ENCODE measurements around the gene FOXP3. TPM values are rescaled to one million over a fixed set of nuclear protein-coding genes. Genes with fewer than 3 reads are reported as not detected.

Gene FOXP3
- total and polyA plus RNA-seq, 2 of the 4 experiments (the other 2 are of a cell fraction) = 0.05 TPM; not detected in 1

DNA sequence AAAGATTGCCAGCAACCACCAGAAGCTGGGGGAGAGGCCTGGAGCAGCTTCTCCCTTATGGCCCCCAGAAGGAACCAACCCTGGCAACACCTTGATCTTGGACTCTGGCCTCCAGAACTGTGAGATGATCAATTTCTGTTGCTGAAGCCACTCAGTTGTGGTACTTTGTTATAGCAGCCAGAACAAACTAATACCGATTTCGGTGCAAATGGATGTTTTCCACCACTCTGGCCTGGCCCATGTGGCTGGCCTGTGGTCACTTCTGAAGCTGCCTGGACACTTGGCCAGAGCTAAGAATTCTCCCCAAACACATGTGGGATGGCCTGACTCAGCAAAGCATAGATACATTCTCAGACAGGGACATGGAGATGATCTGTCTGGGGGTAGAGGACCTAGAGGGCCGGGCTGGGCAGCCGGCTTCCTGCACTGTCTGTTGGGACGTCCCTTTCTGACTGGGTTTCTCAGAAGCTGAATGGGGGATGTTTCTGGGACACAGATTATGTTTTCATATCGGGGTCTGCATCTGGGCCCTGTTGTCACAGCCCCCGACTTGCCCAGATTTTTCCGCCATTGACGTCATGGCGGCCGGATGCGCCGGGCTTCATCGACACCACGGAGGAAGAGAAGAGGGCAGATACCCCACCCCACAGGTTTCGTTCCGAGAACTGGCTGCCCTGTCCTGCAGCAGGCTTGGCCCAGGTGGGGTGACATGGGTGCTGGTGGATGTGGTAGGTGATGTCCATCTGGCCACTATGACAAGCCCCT is 4.1 kb downstream of the FOXP3 start:
- no peak overlapping the region for H3K18ac ChIP-seq (ENCODE audit: low read depth, low read length)
- H3K23ac ChIP-seq (ENCODE audit: low read depth, low read length) = no peak overlapping the region
- H3K4me1 ChIP-seq (ENCODE audit: control insufficient read depth, insufficient read depth, low read length) = no peaks in the 10 kb centered on the region
- intact Hi-C loops (cut with micrococcal nuclease) (no loop called here), in situ Hi-C loops (cut with MboI; ENCODE audit: low sequenced_read_pairs) (no loop called here), dilution Hi-C loops (cut with HindIII; ENCODE audit: low sequenced_read_pairs, unreplicated experiment) (no loop called here)
- H3K27ac ChIP-seq (ENCODE audit: insufficient read depth, low read length) = no peak overlapping the region
- no peak overlapping the region for H3K9ac ChIP-seq (ENCODE audit: low read depth, low read length)
- H2BK5ac ChIP-seq (ENCODE audit: low read depth, low read length, poor library complexity, severe bottlenecking) = no peak overlapping the region
- WGBS, 2 experiments (ENCODE audit: extremely low coverage in 2 of 2, insufficient read length in 1 of 2) = 67% methylated on average over 5 of the region's 17 CpGs; no CpG with 5 or more reads in 1 of the 2 experiments
- peaks cover 6% of the 10 kb centered on the region; the same call in 1 of the 2 replicates for H3K27me3 ChIP-seq (ENCODE audit: control insufficient read depth, insufficient read depth, low read length)
- H4K5ac ChIP-seq (ENCODE audit: low read depth, low read length) = no peak overlapping the region
- H2BK15ac ChIP-seq (ENCODE audit: low read depth, low read length) = no peak overlapping the region
- H4K91ac ChIP-seq (ENCODE audit: insufficient read depth, low read depth, low read length) = no peak overlapping the region
- H2AK9ac ChIP-seq (replicated peaks; ENCODE audit: low read depth, low read length, poor library complexity) = no peak overlapping the region
- H3K79me1 ChIP-seq (ENCODE audit: low read depth in 1 of 2, low read length in 2 of 2) = no peaks in the 10 kb centered on the region
- CTCF ChIA-PET = no interaction called here
- H3K9me1 ChIP-seq (ENCODE audit: insufficient read depth, low read length) = no peaks in the 10 kb centered on the region
- no peak overlapping the region for H2AFZ ChIP-seq (replicated peaks; ENCODE audit: low read length, poor library complexity)
- no peak overlapping the region for H3K4ac ChIP-seq (ENCODE audit: low read depth, low read length)
- H3K56ac ChIP-seq (ENCODE audit: extremely low read depth, insufficient read depth, low read length) = no peak overlapping the region
- H2BK120ac ChIP-seq (ENCODE audit: low read depth, low read length) = no peak overlapping the region
- H2BK20ac ChIP-seq (ENCODE audit: low read depth, low read length) = no peak overlapping the region
- H3K36me3 ChIP-seq (ENCODE audit: control insufficient read depth, insufficient read depth, low read length) = no peaks in the 10 kb centered on the region
- H3K9me3 ChIP-seq (ENCODE audit: control insufficient read depth, insufficient read depth, low read length) = peaks cover 1% of the 10 kb centered on the region; the same call in 1 of the 2 replicates
- H3K4me2 ChIP-seq (ENCODE audit: low read depth, low read length) = no peak overlapping the region
- TF ChIP-seq, protein P1, sequence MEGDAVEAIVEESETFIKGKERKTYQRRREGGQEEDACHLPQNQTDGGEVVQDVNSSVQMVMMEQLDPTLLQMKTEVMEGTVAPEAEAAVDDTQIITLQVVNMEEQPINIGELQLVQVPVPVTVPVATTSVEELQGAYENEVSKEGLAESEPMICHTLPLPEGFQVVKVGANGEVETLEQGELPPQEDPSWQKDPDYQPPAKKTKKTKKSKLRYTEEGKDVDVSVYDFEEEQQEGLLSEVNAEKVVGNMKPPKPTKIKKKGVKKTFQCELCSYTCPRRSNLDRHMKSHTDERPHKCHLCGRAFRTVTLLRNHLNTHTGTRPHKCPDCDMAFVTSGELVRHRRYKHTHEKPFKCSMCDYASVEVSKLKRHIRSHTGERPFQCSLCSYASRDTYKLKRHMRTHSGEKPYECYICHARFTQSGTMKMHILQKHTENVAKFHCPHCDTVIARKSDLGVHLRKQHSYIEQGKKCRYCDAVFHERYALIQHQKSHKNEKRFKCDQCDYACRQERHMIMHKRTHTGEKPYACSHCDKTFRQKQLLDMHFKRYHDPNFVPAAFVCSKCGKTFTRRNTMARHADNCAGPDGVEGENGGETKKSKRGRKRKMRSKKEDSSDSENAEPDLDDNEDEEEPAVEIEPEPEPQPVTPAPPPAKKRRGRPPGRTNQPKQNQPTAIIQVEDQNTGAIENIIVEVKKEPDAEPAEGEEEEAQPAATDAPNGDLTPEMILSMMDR (conservative IDR thresholded peaks at IDR 0.05; ENCODE audit: low read depth, low read length) = no peak
- TF ChIP-seq SMC3 (IDR thresholded peaks at IDR 0.05; ENCODE audit: low read depth, low read length) (no peak), MAZ (IDR thresholded peaks at IDR 0.05; ENCODE audit: borderline replicate concordance, low read depth, low read length) (no peak), RFX5 (IDR thresholded peaks at IDR 0.05; ENCODE audit: low read depth, low read length) (no peak), CHD1 (IDR thresholded peaks at IDR 0.05; ENCODE audit: low read depth, low read length) (no peak), RAD21 (IDR thresholded peaks at IDR 0.05; ENCODE audit: low read length) (no peak), MXI1 (IDR thresholded peaks at IDR 0.05; ENCODE audit: borderline replicate concordance, low read depth, low read length) (no peak)
- TF ChIP-seq, protein P2, sequence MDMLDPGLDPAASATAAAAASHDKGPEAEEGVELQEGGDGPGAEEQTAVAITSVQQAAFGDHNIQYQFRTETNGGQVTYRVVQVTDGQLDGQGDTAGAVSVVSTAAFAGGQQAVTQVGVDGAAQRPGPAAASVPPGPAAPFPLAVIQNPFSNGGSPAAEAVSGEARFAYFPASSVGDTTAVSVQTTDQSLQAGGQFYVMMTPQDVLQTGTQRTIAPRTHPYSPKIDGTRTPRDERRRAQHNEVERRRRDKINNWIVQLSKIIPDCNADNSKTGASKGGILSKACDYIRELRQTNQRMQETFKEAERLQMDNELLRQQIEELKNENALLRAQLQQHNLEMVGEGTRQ (IDR thresholded peaks at IDR 0.05; ENCODE audit: low read depth, low read length) = no peak
- TF ChIP-seq, protein P3, sequence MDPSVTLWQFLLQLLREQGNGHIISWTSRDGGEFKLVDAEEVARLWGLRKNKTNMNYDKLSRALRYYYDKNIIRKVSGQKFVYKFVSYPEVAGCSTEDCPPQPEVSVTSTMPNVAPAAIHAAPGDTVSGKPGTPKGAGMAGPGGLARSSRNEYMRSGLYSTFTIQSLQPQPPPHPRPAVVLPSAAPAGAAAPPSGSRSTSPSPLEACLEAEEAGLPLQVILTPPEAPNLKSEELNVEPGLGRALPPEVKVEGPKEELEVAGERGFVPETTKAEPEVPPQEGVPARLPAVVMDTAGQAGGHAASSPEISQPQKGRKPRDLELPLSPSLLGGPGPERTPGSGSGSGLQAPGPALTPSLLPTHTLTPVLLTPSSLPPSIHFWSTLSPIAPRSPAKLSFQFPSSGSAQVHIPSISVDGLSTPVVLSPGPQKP (IDR thresholded peaks at IDR 0.05; ENCODE audit: borderline replicate concordance, low read depth, low read length) = no peak
- no peak overlapping the region for H4K8ac ChIP-seq (ENCODE audit: low read depth in 2 of 2, low read length in 2 of 2)
- POLR2A ChIA-PET (ENCODE audit: unreplicated experiment) = no interaction called here
- BruUV-seq (replicated peaks) = no TSS peak
- H4K20me1 ChIP-seq (ENCODE audit: insufficient read depth, low read length) = no peaks in the 10 kb centered on the region
- H2AK5ac ChIP-seq (ENCODE audit: low read depth, low read length) = no peak overlapping the region
- H3K14ac ChIP-seq (replicated peaks; ENCODE audit: low read depth, low read length) = no peak overlapping the region
- DNase-seq (no peak), ATAC-seq (ENCODE audit: low read depth) (no peak)
- no peak overlapping the region for H3K4me3 ChIP-seq (ENCODE audit: insufficient read depth, low read depth, low read length)
